ENCODE results near the gene DGKB.

Gene DGKB

DNA sequence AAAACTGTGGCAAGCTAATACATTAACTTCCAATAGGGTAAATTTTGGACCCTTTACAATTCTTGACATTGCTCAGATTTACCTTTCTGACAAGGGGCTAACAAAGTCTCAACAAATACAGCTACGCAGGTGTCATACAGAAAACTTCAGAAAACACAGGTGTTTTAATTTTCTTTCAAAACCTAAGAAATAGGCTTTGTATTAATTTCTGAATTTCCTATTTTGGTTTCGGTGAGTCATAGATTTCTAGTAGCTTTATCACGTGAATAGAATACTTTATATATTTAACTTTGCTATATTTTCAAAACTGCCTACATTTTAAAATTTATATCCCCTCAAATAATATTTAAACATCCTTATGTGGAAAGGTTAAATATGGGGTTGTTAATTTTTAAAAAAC is 215.3 kb downstream of the DGKB start:
- TF ChIP-seq FOXM1 (IDR thresholded peaks at IDR 0.05; ENCODE audit: borderline replicate concordance, low read depth): no peak
- TF ChIP-seq MAX (IDR thresholded peaks at IDR 0.05): no peak
- TF ChIP-seq USF1 (IDR thresholded peaks at IDR 0.05): no peak
- TF ChIP-seq EP300 (IDR thresholded peaks at IDR 0.05; ENCODE audit: borderline replicate concordance): no peak

DNA sequence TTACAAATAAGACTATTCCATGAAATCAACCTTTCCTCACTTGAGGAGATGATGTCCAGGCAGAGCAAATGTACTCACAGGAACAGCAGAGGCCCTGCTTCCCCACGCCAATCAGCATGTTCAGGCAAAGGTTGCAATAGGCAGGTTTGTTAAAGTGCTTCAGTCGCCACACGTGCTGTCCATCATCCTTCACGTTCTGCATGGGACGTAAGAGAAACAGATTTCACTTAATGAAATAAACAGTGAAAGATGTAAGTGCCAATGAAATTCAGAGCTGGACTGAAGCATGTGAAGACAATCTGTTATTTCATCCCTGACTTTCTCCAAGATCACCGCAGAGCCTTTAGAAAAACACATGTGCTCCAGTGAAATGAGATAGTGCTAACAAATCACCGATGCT is 217.4 kb downstream of the DGKB start:
- TF ChIP-seq EP300 (IDR thresholded peaks at IDR 0.05; ENCODE audit: borderline replicate concordance) (no peak), TEAD4 (IDR thresholded peaks at IDR 0.05) (no peak), RAD21 (IDR thresholded peaks at IDR 0.05; ENCODE audit: low read depth) (no peak), CEBPB (IDR thresholded peaks at IDR 0.05) (no peak), MAX (IDR thresholded peaks at IDR 0.05) (no peak), NFIC (IDR thresholded peaks at IDR 0.05) (no peak), USF1 (IDR thresholded peaks at IDR 0.05) (no peak), EGR1 (IDR thresholded peaks at IDR 0.05) (no peak), TCF12 (IDR thresholded peaks at IDR 0.05; ENCODE audit: low read depth) (no peak), CREB1 (IDR thresholded peaks at IDR 0.05; ENCODE audit: low read depth) (no peak), TAF1 (IDR thresholded peaks at IDR 0.05; ENCODE audit: low read depth) (no peak), YY1 (IDR thresholded peaks at IDR 0.05; ENCODE audit: low read depth) (no peak), ZBTB7A (IDR thresholded peaks at IDR 0.05; ENCODE audit: low read depth) (no peak), FOXM1 (IDR thresholded peaks at IDR 0.05; ENCODE audit: borderline replicate concordance, low read depth) (no peak)
- TF ChIP-seq, protein P1, sequence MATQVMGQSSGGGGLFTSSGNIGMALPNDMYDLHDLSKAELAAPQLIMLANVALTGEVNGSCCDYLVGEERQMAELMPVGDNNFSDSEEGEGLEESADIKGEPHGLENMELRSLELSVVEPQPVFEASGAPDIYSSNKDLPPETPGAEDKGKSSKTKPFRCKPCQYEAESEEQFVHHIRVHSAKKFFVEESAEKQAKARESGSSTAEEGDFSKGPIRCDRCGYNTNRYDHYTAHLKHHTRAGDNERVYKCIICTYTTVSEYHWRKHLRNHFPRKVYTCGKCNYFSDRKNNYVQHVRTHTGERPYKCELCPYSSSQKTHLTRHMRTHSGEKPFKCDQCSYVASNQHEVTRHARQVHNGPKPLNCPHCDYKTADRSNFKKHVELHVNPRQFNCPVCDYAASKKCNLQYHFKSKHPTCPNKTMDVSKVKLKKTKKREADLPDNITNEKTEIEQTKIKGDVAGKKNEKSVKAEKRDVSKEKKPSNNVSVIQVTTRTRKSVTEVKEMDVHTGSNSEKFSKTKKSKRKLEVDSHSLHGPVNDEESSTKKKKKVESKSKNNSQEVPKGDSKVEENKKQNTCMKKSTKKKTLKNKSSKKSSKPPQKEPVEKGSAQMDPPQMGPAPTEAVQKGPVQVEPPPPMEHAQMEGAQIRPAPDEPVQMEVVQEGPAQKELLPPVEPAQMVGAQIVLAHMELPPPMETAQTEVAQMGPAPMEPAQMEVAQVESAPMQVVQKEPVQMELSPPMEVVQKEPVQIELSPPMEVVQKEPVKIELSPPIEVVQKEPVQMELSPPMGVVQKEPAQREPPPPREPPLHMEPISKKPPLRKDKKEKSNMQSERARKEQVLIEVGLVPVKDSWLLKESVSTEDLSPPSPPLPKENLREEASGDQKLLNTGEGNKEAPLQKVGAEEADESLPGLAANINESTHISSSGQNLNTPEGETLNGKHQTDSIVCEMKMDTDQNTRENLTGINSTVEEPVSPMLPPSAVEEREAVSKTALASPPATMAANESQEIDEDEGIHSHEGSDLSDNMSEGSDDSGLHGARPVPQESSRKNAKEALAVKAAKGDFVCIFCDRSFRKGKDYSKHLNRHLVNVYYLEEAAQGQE (IDR thresholded peaks at IDR 0.05; ENCODE audit: low read depth): no peak

DNA sequence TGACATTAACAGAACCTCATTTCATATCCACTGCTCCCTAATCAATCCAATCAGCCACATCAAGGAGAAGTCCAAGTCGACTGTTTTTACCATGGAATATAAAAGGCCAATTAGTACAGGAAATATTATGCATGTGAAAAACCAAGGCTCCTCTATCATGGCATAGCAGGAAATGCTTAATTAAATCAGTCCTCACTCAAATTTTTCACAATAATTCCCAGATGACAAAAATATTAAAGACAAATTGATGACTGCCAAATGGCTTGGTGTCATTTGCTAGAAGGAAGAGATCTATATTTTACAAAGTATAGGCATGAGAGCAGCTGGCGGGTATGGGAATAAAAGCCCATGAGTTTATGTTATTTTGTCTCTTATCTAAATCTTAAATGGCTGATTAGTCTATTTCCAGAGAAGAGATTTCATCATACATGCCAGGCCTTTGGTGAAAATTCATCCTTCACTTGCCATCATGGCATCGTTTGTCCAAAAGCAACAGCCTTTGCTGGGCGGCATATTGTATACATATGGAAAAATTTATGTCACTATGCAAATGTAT is 219.6 kb downstream of the DGKB start:
- no peak for TF ChIP-seq NFIC (IDR thresholded peaks at IDR 0.05)
- TF ChIP-seq MAX (IDR thresholded peaks at IDR 0.05): no peak
- TF ChIP-seq TCF12 (IDR thresholded peaks at IDR 0.05; ENCODE audit: low read depth): no peak
- TF ChIP-seq CREB1 (IDR thresholded peaks at IDR 0.05; ENCODE audit: low read depth): no peak
- TF ChIP-seq TAF1 (IDR thresholded peaks at IDR 0.05; ENCODE audit: low read depth): no peak
- no peak for TF ChIP-seq TEAD4 (IDR thresholded peaks at IDR 0.05)
- TF ChIP-seq FOXM1 (IDR thresholded peaks at IDR 0.05; ENCODE audit: borderline replicate concordance, low read depth): no peak
- no peak for TF ChIP-seq RAD21 (IDR thresholded peaks at IDR 0.05; ENCODE audit: low read depth)
- no peak for TF ChIP-seq ZBTB7A (IDR thresholded peaks at IDR 0.05; ENCODE audit: low read depth)
- TF ChIP-seq EGR1 (IDR thresholded peaks at IDR 0.05): no peak
- TF ChIP-seq USF1 (IDR thresholded peaks at IDR 0.05): no peak
- no peak for TF ChIP-seq CEBPB (IDR thresholded peaks at IDR 0.05)
- TF ChIP-seq EP300 (IDR thresholded peaks at IDR 0.05; ENCODE audit: borderline replicate concordance): no peak
- no peak for TF ChIP-seq YY1 (IDR thresholded peaks at IDR 0.05; ENCODE audit: low read depth)
- TF ChIP-seq, protein P1 (IDR thresholded peaks at IDR 0.05; ENCODE audit: low read depth): no peak

GRCh38 chr7:14676896-14677295 is 225.7 kb downstream of the DGKB start:
- TF ChIP-seq ZBTB7A (IDR thresholded peaks at IDR 0.05; ENCODE audit: low read depth): no peak
- no peak for TF ChIP-seq RAD21 (IDR thresholded peaks at IDR 0.05; ENCODE audit: low read depth)
- no peak for TF ChIP-seq MAX (IDR thresholded peaks at IDR 0.05)
- no peak for TF ChIP-seq YY1 (IDR thresholded peaks at IDR 0.05; ENCODE audit: low read depth)
- TF ChIP-seq, protein P1 (IDR thresholded peaks at IDR 0.05; ENCODE audit: low read depth): no peak
- TF ChIP-seq TAF1 (IDR thresholded peaks at IDR 0.05; ENCODE audit: low read depth): no peak

All from Ishikawa (cell line).